ENCODE data around the gene ADAM22. TPM values are rescaled to one million over a fixed set of nuclear protein-coding genes. Genes with fewer than 3 reads are reported as not detected.
A peak's percentile ranks its signal among the peaks of the same experiment; 100 is the strongest.

Gene ADAM22
- total RNA-seq, 2 donors from 2014 or later = 1.0 to 3.6 TPM

GRCh38 chr7:88226886-88227516, 292.9 kb downstream of the ADAM22 start:
- H3K27me3 ChIP-seq = no peaks in the 10 kb centered on the region
- H3K27ac ChIP-seq = peak overlapping the region; percentile 59 to 80 (median 68)
- DNase-seq (peak; percentile 63 to 81 (median 76)), ATAC-seq (peak; percentile 97)
- WGBS, 2 donors = 16 to 32% methylated on average over 6 of the region's 6 CpGs
- H3K36me3 ChIP-seq (replicated peaks in 1 of 2; ENCODE audit: insufficient read depth in 1 of 2, low read depth in 2 of 2) = no peaks in the 10 kb centered on the region
- TF ChIP-seq POLR2A (IDR thresholded peaks at IDR 0.05) (peak in 2 of 3 donors; percentile 10 to 11), CTCF (IDR thresholded peaks at IDR 0.05) (peak in 1 of 7 experiments; percentile 11)
- peaks cover 35% of the 10 kb centered on the region for H3K4me1 ChIP-seq
- no peaks in the 10 kb centered on the region for H3K9me3 ChIP-seq
- no peak overlapping the region for H3K4me3 ChIP-seq
- intact Hi-C loops (cut with DNase I) = no loop called here

GRCh38 chr7:88229302-88229995, 295.4 kb downstream of the ADAM22 start:
- TF ChIP-seq CTCF (IDR thresholded peaks at IDR 0.05) (no peak), POLR2A (IDR thresholded peaks at IDR 0.05) (no peak)
- no peak for DNase-seq
- Histone ChIP-seq H3K27me3 (no peaks in the 10 kb centered on the region), H3K9me3 (no peaks in the 10 kb centered on the region), H3K4me1 (peaks cover 33% of the 10 kb centered on the region), H3K27ac (no peak overlapping the region), H3K4me3 (no peak overlapping the region), H3K36me3 (replicated peaks in 1 of 2; ENCODE audit: insufficient read depth in 1 of 2, low read depth in 2 of 2) (no peaks in the 10 kb centered on the region)
- WGBS, 2 donors = 96% methylated on average over 4 of the region's 4 CpGs
- no peak for ATAC-seq
- intact Hi-C loops (cut with DNase I) = no loop called here

GRCh38 chr7:88230646-88231045, 296.6 kb downstream of the ADAM22 start:
- no peak for DNase-seq
- ATAC-seq = no peak
- TF ChIP-seq CTCF (IDR thresholded peaks at IDR 0.05) = no peak
- no peak for TF ChIP-seq POLR2A (IDR thresholded peaks at IDR 0.05)
- Histone ChIP-seq H3K27ac (no peak overlapping the region), H3K36me3 (replicated peaks in 1 of 2; ENCODE audit: insufficient read depth in 1 of 2, low read depth in 2 of 2) (no peaks in the 10 kb centered on the region), H3K9me3 (no peaks in the 10 kb centered on the region), H3K4me3 (no peak overlapping the region), H3K27me3 (no peaks in the 10 kb centered on the region), H3K4me1 (peaks cover 21% of the 10 kb centered on the region)
- intact Hi-C loops (cut with DNase I) = no loop called here
- 73 to 80% methylated on average over 5 of the region's 5 CpGs for WGBS, 2 donors

GRCh38 chr7:88233828-88234227, 299.8 kb downstream of the ADAM22 start:
- Histone ChIP-seq H3K9me3 (no peaks in the 10 kb centered on the region), H3K27me3 (no peaks in the 10 kb centered on the region), H3K4me1 (no peaks in the 10 kb centered on the region), H3K36me3 (replicated peaks in 1 of 2; ENCODE audit: insufficient read depth in 1 of 2, low read depth in 2 of 2) (no peaks in the 10 kb centered on the region), H3K4me3 (no peak overlapping the region), H3K27ac (no peak overlapping the region)
- DNase-seq (no peak), ATAC-seq (no peak)
- intact Hi-C loops (cut with DNase I) = no loop called here
- no peak for TF ChIP-seq CTCF (IDR thresholded peaks at IDR 0.05)
- no peak for TF ChIP-seq POLR2A (IDR thresholded peaks at IDR 0.05)
